ENCODE measurements around the gene TCP1.

DNA sequence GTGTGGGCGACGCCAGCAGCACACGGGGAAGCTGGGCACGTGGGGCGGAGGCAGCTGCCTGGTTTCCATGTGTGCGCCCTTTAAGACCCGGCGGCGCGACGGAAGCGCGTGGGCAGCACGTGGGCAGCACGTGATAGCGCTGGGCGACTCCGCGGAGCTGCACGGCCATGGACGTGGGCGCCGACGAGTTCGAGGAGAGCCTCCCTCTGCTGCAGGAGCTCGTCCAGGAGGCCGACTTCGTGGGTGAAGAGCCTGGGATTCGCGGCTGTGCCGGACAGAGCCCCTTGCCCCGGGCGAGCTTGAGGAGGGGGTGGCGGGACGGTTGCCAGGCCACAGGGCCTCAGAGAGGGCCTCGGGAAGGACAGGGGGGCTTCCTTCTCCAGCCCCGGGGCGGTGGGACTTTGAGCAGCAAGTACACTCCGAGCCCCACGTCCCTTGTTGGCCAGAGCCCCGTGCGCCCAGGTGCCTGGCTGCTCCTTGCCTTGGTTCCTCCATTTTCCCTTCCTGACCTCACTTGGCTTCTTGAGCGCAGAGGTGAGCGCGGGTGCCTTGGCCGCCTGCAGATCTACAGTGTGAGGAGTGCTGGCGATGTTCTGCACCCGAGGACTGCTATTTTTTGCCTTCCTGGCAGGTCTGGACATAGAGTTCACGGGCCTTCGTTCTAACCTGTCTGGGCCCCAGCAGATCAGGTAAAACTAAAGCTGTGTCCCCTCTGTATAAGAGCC lies 10.9 kb upstream of the TCP1 start, which contains the start of gene PNLDC1:
- TF ChIP-seq EZH2 (IDR thresholded peaks at IDR 0.05; ENCODE audit: insufficient read depth, poor library complexity, severe bottlenecking) (no peak), EZH2phosphoT487 (IDR thresholded peaks at IDR 0.05; ENCODE audit: insufficient read depth, low read depth) (no peak)

Measured in GM23248 (cell line).